GM18502 (cell line): ENCODE results near the gene BCLAF3.

Experiments
- ATAC-seq: cut with Tn5 transposase; IDR thresholded peaks from one replicate; pipeline ENCODE4 v1.9.1; 2021; ENCODE audit warnings: mild to moderate bottlenecking; ENCODE audit not compliant: unreplicated experiment, poor library complexity

The BCLAF3 gene

DNA sequence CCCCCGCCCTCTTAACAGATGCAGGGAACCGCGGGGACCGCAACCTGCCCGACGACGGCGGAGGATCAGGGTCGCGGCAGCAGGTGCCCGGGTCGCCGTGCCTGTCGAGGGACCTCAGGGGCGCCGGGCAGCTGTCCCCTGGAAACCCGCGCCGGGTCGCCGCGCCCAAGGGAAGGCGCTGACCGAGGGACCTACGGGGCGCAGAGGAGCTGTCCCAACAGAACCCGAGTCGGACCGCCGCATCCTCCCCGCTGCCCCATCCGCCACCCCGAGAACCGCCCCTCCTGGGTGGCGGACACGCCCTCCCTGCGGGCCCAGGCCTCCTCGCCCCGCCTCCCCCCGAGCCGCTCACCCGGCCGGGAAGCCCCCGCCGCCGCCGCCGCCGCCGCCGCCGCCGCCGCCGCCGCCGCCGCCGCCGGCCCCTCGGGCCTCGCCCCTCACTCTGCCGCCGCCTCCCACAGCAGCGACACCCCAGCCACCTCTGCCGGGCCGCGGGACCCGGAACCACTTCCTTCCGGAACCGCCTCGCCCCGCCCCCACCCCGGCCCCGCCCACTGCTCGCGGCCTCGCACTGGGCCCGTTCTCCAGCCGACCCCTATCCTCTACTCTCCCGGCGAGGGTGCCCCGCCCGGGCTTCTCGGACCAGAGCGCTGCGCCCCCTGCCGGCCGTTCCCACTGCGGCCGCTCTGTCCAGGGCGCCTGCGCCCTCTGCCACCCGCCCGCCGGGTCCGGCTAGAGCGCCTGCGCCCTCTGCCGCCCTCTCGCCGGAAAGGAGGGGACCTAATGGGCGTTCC, at the start of gene BCLAF3:
Gene BCLAF3 (minus strand): TSS at position 506 of the 794 bp plus-strand sequence. CDS start 20,797 bp downstream, outside the sequence.
- peak; percentile 94 for ATAC-seq

DNA sequence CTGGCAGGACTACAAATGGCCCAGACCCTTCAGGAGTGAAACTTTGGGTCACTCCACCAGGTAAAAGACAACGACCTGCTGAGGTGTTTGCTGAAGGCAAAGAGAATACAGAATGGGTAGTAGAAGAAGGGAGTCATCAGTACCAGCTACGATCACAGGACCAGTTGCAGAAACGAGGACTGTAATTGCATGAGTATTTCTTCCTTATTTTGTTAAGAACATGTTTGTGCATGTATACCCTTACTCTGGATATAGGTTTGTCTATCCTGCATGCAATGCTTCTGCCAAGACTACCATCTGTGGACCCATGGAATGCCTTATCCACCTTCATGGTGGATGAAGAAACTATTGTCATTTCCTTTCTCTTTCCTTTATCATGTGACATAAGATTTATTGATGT, 48.1 kb upstream of the BCLAF3 start:
- no peak for ATAC-seq

GRCh38 chrX:20037186-20037585, 46.3 kb upstream of the BCLAF3 start:
- no peak for ATAC-seq

DNA sequence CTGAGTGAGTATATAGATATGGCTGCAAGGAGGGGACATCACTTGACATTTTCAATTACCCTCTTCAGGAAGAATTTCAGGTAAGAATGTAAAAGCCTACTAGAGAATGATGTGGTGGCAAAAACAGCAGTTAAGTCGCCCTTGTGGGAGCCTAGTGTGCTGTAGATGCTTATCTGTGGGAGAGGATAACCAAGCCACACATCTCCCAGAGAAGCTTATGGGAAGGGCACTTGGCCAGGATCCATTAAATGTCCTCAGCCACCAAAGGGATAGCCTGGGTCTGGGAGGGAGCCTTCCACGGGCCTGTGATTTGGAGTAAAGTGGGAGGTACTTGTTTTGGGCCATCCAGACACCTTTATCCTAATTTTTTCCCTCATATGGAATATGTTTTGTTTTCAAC, 41.3 kb upstream of the BCLAF3 start:
- ATAC-seq = no peak

DNA sequence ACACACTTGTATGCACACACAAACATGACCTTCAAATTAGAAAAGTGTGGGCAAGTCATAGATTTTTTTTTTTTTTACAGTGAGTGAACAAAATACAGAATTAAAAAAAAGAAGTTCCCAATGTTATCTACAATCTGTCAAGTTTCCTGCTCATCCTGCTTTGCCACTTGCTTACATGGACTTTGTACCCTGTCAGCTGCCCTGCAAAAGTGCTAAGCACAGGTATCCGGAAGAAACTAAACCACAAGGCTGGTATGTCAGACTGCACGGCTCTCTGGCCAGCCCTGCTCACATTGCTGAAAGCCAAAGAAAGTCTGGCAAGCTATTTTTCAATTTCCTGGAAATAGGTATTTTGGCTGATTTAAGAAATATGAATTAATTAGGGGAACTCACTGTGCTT, 38.9 kb upstream of the BCLAF3 start:
- ATAC-seq = no peak

GRCh38 chrX:20028588-20028987, 37.7 kb upstream of the BCLAF3 start:
- ATAC-seq = no peak

- ATAC-seq = no peak
Measured at GRCh38 chrX:20026278-20026677, 35.4 kb upstream of the BCLAF3 start.

DNA sequence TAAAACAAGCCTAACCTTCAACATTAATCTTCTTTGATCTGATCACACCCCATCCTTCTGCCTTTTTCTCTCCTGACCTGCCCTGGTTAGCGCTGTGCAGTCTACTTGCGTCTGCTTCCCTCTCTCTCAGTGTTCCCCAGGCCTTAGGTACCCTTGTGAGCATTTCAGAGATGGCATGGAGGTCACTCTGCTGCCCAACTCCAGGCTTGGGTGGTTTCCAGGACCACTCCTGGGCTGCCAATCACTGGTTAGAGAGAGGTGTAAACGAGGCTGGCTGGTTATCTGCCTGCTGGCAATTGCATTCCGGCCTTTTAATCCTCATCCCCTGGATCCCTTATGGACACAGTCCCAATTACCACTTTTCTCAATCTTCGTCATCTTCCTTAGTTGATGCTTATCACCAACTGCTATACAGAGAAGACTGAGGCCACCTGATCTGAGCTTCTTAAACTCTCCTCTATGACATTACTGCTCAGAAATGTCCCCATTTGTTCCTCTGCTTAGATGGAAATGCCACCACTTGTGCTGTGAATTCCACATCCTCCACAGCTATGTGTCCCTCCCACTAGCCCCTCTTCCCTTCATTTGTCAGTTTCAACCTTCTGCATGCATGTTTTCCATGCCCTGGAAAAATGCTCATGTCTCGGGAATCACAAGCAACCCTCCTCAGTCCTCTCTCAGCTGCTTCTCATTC, 29.0 kb upstream of the BCLAF3 start:
- ATAC-seq = no peak

- no peak for ATAC-seq
Measured at GRCh38 chrX:20016616-20016945, 25.7 kb upstream of the BCLAF3 start.

GRCh38 chrX:20015945-20016615, 25.2 kb upstream of the BCLAF3 start:
- ATAC-seq = no peak

DNA sequence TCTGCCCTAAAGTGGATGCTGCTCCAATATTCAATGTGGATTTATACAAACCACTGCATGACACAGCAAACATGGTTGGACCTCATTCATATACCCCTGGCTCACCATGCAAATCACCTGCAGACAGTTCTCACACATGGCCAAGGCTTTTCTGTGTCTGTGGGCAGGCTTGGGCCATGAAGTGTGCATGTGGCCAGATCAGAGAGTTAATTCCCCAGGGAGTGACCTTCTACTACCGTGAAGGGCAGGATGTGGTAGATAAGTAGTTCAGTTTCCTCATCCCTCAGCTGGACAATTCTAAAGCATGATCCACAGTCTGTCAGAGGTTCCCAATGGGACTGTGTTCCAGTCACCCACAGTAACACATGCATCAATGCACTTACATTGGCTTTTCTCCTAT, 24.6 kb upstream of the BCLAF3 start:
- no peak for ATAC-seq

GRCh38 chrX:20011608-20012007, 20.7 kb upstream of the BCLAF3 start:
- ATAC-seq = no peak

- no peak for ATAC-seq
Measured at GRCh38 chrX:20007962-20008622, 17.2 kb upstream of the BCLAF3 start.

GRCh38 chrX:20005883-20006282, 15.0 kb upstream of the BCLAF3 start:
- ATAC-seq = no peak

DNA sequence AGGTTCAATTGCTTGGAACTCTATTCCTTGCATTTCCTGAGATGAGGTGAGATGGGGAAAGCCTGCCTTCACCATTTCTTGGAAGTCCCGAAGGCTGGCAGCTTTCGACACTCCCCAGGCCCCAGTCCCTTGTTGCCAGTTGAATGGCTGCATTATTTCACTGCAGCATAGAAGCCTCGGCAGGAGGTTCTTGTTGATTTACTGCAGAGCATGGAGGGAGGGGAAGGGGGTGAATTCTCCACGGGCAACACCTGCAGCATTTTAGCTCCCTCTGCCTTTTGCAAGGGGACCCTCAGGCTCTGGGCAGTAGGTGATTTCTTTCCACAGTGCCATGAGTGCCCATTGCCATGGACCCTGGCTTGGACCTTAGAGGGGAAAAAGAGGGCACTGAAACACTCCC, 10.7 kb upstream of the BCLAF3 start:
- ATAC-seq = no peak

GRCh38 chrX:19991350-19991718, 473 bp upstream of the BCLAF3 start:
- ATAC-seq = no peak

DNA sequence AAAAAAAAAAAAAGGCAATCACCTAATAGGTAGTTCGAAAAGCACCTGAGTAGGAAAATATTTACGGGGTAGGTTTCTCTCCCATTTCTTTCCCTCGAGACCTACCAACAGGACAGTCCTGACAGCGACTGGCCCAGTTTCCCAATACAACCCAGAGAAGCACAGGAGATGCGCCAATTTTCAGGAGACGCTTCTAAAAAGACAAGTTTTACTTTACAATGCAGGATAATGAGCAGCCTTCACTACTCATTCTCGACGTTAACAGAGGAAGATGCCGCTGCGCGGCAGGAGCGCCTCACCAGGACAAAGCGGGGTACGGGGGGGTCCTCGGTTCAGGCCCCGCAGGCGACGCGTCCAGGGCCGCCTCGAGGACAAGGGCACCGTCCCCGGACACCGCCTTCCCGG, 708 bp downstream of the BCLAF3 start:
- peak; percentile 26 for ATAC-seq

- no peak for ATAC-seq
Measured at GRCh38 chrX:19987856-19988255, 3.0 kb downstream of the BCLAF3 start.

- no peak for ATAC-seq
Measured at GRCh38 chrX:19986531-19986930, 4.3 kb downstream of the BCLAF3 start.

GRCh38 chrX:19981947-19982346, 8.9 kb downstream of the BCLAF3 start:
- ATAC-seq = no peak

DNA sequence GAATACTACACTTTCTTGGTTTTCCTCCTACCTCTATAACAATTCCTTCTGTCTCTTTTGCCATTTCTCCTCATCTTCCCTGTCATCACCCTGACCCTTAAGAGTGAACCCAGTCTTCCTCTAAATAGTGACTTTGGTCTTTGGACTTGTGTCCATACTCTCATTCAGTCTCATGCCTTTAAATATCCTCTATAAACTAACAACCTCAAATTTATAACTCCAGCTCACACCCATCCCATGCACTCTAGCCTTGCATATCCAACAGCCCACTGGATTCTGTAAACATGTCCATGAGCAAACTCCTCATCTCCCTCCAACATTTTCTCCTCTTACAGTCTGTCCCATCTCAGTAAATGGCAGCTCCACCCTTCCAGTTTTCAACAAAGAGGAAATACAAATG, 15.0 kb downstream of the BCLAF3 start:
- no peak for ATAC-seq
